ENCODE measurements around the gene CDK3. TPM values are rescaled to one million over a fixed set of nuclear protein-coding genes. Genes with fewer than 3 reads are reported as not detected.

The CDK3 gene
- total RNA-seq, 1 experiment from 2014 or later, result 11.7 TPM

GRCh38 chr17:76000016-76000754 lies 470 bp upstream of the CDK3 start:
- H3K4me2 ChIP-seq (ENCODE audit: insufficient read depth, insufficient read length, low read length), result no peak overlapping the region
- Mint-ChIP-seq H3K4me1 (peaks cover 10 to 11% of the 10 kb centered on the region in 2 experiments), H3K36me3 (ENCODE audit: insufficient read depth in 1 of 3, low read depth in 3 of 3) (peaks cover 0 to 17% (median 1%) of the 10 kb centered on the region in 3 experiments; a peak in 5 of 7 replicates), H3K27ac (0 out of 7 replicates have a peak overlapping the region, but pooled peaks of 1 of the 3 experiments have one; percentile 53), H3K4me3 (no peak overlapping the region), H3K27me3 (ENCODE audit: low read depth) (no peaks in the 10 kb centered on the region), H3K9me3 (no peaks in the 10 kb centered on the region)
- H2BK5ac ChIP-seq (ENCODE audit: insufficient read length, low read length), result no peak overlapping the region
- no peak overlapping the region for H3T11ph ChIP-seq (ENCODE audit: low read length)
- H3K4ac ChIP-seq (ENCODE audit: low read depth, low read length), result no peak overlapping the region
- peak; percentile 93 for DNase-seq
- H3K14ac ChIP-seq (ENCODE audit: insufficient read depth, low read length), result no peak overlapping the region
- H3K23me2 ChIP-seq (ENCODE audit: insufficient read length, low read depth, low read length, poor library complexity, severe bottlenecking), result no peaks in the 10 kb centered on the region
- no peaks in the 10 kb centered on the region for H3K4me1 ChIP-seq (ENCODE audit: insufficient read depth, low read length)
- no peak overlapping the region for H2BK15ac ChIP-seq (ENCODE audit: low read depth, low read length)
- no peak overlapping the region for H3K23ac ChIP-seq (ENCODE audit: insufficient read length, low read depth, low read length)
- H3K9me3 ChIP-seq (ENCODE audit: control insufficient read depth, low read depth, low read length), result no peaks in the 10 kb centered on the region
- no peak overlapping the region for H4K8ac ChIP-seq (replicated peaks; ENCODE audit: insufficient read length, low read depth, low read length)
- TF ChIP-seq CTCF (conservative IDR thresholded peaks at IDR 0.05), result peak; percentile 95
- no peak overlapping the region for H2AFZ ChIP-seq (ENCODE audit: low read length)
- WGBS (ENCODE audit: extremely low coverage, insufficient read length, low lambda C conversion rate), result no CpG with 5 or more reads among the region's 31 CpGs
- H3K79me2 ChIP-seq (ENCODE audit: insufficient read depth, low read length), result no peaks in the 10 kb centered on the region
- no peaks in the 10 kb centered on the region for H3K27me3 ChIP-seq (ENCODE audit: insufficient read depth, low read length)
- H3K18ac ChIP-seq (ENCODE audit: insufficient read length, low read depth, low read length), result no peak overlapping the region
- no peak overlapping the region for H3K56ac ChIP-seq (ENCODE audit: insufficient read length, low read depth, low read length)
- no peak overlapping the region for H4K91ac ChIP-seq (ENCODE audit: insufficient read length, low read depth, low read length)
- no peak overlapping the region for H3K9ac ChIP-seq (ENCODE audit: extremely low read depth, insufficient read length, low read length)
- no peak overlapping the region for H2BK12ac ChIP-seq (ENCODE audit: insufficient read length, low read depth, low read length)
- H2BK120ac ChIP-seq (ENCODE audit: low read depth, low read length, poor library complexity, severe bottlenecking), result no peak overlapping the region
- no peak overlapping the region for H2BK20ac ChIP-seq (ENCODE audit: low read depth, low read length, poor library complexity, severe bottlenecking)
- no peak overlapping the region for H3K27ac ChIP-seq (ENCODE audit: insufficient read length, low read depth, low read length)
- no peak overlapping the region for H4K5ac ChIP-seq (ENCODE audit: insufficient read length, low read depth, low read length)
- peaks cover 2% of the 10 kb centered on the region for H4K20me1 ChIP-seq (ENCODE audit: control insufficient read depth, insufficient read depth, insufficient read length)
- no peaks in the 10 kb centered on the region for H3K79me1 ChIP-seq (ENCODE audit: insufficient read depth, low read depth, low read length, poor library complexity, severe bottlenecking)
- no peak overlapping the region for H2AK5ac ChIP-seq (ENCODE audit: insufficient read length, low read length)

Measured in H9 (cell line).